ENCODE results near the gene NRXN2. TPM values are rescaled to one million over a fixed set of nuclear protein-coding genes. Genes with fewer than 3 reads are reported as not detected.

Gene NRXN2
- total RNA-seq, 3 donors from 2014 or later = 3.9 to 42.0 (median 6.9) TPM

DNA sequence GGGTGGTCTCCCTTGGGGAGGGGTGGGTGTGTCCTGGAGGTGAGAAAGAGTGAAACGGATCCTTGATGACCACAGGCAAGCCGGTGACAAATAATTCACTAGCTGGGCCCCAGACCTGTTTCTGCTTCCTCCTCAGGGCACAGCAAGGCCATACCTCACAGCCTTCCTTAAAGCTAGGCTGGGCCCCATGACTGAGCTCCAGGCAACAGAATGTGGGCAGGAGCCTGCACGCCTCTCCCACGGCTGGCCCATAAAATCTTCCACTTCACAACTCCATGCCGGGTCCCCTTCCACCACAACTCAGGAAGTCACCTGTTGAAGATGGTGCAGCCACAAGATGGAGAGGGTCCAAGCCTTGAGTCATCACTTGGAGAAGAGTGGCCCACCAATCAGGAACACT is 108.1 kb downstream of the NRXN2 start:
- DNase-seq = no peak
- H3K4me3 ChIP-seq = no peak overlapping the region
- no peaks in the 10 kb centered on the region for H3K9me3 ChIP-seq
- H3K4me1 ChIP-seq (ENCODE audit: low read depth) = no peaks in the 10 kb centered on the region
- intact Hi-C loops (cut with DNase I, micrococcal nuclease) = no loop called here
- no peaks in the 10 kb centered on the region for H3K36me3 ChIP-seq (ENCODE audit: low read depth)
- ATAC-seq = no peak
- TF ChIP-seq, protein P1, sequence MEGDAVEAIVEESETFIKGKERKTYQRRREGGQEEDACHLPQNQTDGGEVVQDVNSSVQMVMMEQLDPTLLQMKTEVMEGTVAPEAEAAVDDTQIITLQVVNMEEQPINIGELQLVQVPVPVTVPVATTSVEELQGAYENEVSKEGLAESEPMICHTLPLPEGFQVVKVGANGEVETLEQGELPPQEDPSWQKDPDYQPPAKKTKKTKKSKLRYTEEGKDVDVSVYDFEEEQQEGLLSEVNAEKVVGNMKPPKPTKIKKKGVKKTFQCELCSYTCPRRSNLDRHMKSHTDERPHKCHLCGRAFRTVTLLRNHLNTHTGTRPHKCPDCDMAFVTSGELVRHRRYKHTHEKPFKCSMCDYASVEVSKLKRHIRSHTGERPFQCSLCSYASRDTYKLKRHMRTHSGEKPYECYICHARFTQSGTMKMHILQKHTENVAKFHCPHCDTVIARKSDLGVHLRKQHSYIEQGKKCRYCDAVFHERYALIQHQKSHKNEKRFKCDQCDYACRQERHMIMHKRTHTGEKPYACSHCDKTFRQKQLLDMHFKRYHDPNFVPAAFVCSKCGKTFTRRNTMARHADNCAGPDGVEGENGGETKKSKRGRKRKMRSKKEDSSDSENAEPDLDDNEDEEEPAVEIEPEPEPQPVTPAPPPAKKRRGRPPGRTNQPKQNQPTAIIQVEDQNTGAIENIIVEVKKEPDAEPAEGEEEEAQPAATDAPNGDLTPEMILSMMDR (IDR thresholded peaks at IDR 0.05) = no peak

DNA sequence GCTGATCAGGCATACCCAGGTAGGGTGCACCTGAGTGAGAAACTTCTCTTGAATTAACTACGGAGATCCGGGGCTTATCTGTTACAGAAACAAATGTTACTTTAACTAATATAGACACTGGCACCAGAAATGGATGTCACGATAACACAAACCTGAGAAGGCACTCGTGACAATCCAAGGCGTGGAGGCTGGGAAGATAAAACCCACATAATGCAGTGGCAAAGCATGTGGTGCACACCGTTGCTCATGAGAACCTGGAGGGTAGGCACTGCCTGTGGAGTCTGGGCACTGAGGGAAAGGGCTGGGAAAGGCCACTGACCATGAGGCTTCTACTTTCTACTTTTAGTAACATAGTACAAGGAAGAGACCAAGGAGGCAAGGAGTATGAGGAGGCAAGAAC is 109.3 kb downstream of the NRXN2 start:
- no peaks in the 10 kb centered on the region for H3K36me3 ChIP-seq (ENCODE audit: low read depth)
- intact Hi-C loops (cut with DNase I, micrococcal nuclease) = no loop called here
- no peaks in the 10 kb centered on the region for H3K4me1 ChIP-seq (ENCODE audit: low read depth)
- no peaks in the 10 kb centered on the region for H3K9me3 ChIP-seq
- TF ChIP-seq, protein P1 (IDR thresholded peaks at IDR 0.05) = no peak
- DNase-seq = no peak
- no peak overlapping the region for H3K4me3 ChIP-seq
- ATAC-seq = no peak

DNA sequence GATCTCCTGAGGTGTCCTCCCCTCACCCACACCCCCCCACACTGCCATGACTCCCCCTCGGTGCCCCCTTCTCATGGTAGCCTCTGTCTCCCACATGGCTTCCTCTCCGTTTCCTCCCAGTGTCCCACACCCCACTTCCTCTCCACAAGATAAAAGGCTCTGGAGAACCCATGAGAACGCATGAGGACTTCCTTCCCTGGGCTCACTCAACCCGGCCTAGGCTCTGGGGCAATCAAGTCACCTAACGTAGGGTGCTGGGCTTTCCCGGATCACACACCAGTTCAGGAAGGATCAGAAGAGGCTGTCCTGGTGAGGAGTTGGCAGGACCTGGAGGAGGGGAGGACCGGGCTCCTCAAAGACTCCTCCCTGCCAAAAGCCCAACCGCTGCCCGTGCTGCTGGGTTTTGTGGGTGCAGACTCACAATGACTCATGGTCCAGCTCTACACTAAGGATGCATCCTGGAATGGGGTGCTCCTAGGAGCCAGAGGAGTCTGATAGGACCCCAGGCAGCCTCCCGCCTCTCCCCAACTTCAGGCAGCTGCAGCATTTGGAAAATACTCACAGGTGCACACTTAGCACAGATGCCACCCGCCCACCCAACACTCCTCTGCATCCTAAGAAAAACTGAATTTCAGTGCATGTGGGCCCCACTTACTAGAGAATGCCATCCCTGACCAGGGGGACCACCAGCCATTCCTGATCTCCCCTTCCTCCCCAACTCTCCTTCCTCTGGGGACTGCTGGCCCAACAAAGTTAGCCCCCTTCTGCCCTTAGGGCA is 110.9 kb downstream of the NRXN2 start:
- TF ChIP-seq, protein P1 (IDR thresholded peaks at IDR 0.05) = no peak
- H3K4me3 ChIP-seq = no peak overlapping the region
- H3K36me3 ChIP-seq (ENCODE audit: low read depth) = no peaks in the 10 kb centered on the region
- intact Hi-C loops (cut with DNase I, micrococcal nuclease) = no loop called here
- H3K9me3 ChIP-seq = no peaks in the 10 kb centered on the region
- DNase-seq (no peak), ATAC-seq (no peak)
- no peaks in the 10 kb centered on the region for H3K4me1 ChIP-seq (ENCODE audit: low read depth)

DNA sequence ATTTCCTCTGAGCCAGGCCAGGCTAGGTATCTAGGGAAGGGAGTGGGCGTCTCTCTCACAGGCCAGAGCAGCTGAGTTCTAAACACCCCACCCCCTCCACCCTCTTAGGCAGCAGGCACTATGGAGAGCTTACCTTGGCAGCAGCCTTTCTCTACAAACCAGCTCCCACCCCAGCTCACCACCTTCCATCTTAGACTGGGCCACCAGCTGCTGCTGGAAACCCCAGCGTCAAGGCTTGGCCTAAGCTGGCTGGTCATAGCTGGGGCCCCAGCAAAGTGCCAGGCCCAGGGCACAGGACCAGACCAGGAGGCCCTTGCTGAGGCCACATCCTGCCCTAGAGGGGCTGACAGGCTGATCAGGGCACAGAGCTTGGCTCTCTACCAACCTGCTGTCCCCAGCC is 111.8 kb downstream of the NRXN2 start:
- DNase-seq (no peak), ATAC-seq (no peak)
- Histone ChIP-seq H3K4me1 (ENCODE audit: low read depth) (no peaks in the 10 kb centered on the region), H3K9me3 (no peaks in the 10 kb centered on the region), H3K36me3 (ENCODE audit: low read depth) (no peaks in the 10 kb centered on the region), H3K4me3 (no peak overlapping the region)
- TF ChIP-seq, protein P1 (IDR thresholded peaks at IDR 0.05) = no peak
- intact Hi-C loops (cut with DNase I, micrococcal nuclease) = no loop called here

DNA sequence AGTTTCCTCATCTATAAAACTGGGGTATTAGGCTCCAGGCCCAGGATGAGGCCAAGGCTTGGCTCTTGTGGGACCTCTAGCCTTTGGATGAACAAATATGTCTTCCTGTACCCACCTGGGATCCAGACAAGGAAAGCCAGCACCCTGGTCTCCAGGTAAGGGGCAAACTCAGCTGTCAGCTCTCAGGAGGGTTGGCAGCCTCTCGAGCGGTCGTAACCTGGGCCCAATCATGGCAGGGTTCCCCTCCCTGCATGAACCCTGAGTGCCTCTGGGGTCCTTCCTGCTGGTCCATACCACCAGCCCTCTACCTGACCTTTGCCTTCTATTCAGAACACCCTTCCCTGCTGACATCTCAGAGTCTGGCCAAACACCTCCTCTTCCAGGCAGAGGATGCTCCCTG is 112.4 kb downstream of the NRXN2 start:
- Histone ChIP-seq H3K36me3 (ENCODE audit: low read depth) (no peaks in the 10 kb centered on the region), H3K9me3 (no peaks in the 10 kb centered on the region), H3K4me1 (ENCODE audit: low read depth) (no peaks in the 10 kb centered on the region), H3K4me3 (no peak overlapping the region)
- DNase-seq (peak in 1 of 3 donors; percentile 19), ATAC-seq (no peak)
- TF ChIP-seq, protein P1 (IDR thresholded peaks at IDR 0.05) = no peak
- intact Hi-C loops (cut with DNase I, micrococcal nuclease) = no loop called here
